ENCODE data around the gene TMEM150C.
"Not testable (repeated sequence)": the region's sequence is repeated elsewhere in the genome, so short reads cannot be mapped to it uniquely, and the experiment has no call there.

The TMEM150C gene

DNA sequence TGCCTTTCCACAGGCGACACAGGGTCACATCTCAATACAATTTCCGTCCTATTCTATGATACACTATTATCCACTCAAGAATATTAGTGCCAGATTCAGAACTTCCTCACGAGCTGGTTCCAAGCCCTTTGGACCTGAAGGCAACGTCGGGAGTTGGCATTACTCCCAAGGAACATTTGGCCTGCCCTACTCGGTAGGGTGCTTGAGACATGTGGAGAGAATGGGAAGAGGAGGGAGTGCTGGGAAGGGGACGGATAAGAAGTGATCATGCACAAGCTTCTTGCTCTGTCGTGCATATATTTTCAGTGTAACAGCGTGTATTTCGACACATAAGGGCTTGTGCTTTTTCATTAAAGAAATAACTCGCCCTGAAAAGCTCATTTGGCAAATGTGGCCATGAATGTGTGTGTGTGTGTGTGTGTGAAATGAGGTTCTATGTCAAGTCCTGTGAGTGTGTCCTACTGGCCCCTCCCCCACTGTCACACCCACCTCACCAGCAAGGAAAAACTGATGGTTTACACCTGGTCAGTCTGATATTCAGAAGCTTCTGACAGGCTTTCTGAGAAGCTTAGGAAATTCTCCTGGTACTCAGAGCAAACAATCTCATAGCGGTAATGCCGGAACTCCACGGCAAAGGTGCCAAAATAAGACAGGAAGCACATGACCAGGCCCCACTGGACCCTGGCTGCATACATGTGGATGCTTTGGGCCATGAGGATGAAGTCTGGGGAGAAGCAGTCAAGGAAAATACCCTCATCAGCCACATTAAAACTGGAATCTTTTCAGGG, 76.6 kb downstream of the TMEM150C start:
- no peak overlapping the region for H3K4me3 ChIP-seq (ENCODE audit: control insufficient read depth, low read depth, low read length)
- no peak for DNase-seq (ENCODE audit: low read depth)
- TF ChIP-seq, protein P1, sequence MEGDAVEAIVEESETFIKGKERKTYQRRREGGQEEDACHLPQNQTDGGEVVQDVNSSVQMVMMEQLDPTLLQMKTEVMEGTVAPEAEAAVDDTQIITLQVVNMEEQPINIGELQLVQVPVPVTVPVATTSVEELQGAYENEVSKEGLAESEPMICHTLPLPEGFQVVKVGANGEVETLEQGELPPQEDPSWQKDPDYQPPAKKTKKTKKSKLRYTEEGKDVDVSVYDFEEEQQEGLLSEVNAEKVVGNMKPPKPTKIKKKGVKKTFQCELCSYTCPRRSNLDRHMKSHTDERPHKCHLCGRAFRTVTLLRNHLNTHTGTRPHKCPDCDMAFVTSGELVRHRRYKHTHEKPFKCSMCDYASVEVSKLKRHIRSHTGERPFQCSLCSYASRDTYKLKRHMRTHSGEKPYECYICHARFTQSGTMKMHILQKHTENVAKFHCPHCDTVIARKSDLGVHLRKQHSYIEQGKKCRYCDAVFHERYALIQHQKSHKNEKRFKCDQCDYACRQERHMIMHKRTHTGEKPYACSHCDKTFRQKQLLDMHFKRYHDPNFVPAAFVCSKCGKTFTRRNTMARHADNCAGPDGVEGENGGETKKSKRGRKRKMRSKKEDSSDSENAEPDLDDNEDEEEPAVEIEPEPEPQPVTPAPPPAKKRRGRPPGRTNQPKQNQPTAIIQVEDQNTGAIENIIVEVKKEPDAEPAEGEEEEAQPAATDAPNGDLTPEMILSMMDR (IDR thresholded peaks at IDR 0.05; ENCODE audit: control insufficient read depth, insufficient read depth, low read depth, low read length, missing control alignments), result no peak

DNA sequence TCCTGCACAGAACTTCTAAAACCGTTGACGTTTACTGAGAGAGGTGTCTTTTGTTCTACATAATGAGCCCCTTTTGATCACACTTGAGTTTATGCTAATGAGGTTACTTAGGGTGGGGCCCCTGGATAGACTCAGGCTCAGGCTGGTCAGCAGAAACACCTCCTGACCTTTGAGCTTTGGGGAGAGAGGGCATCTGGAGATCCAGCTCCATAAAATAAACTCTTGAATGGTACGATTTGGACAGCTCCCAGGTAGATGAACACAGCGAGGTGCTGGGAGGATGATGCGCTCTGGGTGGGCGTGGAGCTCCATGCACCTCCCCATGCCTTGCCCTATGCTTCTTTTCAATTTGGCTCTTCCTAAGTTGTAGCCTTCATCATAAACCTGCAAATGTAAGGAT, 79.4 kb downstream of the TMEM150C start:
- H3K4me3 ChIP-seq (ENCODE audit: control insufficient read depth, low read depth, low read length), result no peak overlapping the region
- DNase-seq (ENCODE audit: low read depth), result no peak
- TF ChIP-seq, protein P1 (IDR thresholded peaks at IDR 0.05; ENCODE audit: control insufficient read depth, insufficient read depth, low read depth, low read length, missing control alignments), result no peak

DNA sequence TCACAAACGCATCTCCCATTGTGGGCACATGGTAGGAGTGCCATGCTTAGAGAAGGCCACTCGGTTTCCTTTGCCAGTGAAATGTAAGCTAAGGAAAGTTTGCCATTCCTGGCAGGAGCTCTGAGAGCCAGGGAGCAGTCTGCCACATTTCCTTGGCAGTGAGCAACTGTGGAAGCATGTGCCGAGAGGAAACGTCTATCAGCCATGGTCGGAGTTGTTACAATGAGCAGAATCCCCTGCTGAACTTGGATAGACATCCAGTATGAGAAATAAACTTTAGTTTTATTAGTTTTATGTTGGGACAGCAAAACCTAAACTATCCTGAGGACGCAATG, 80.3 kb downstream of the TMEM150C start:
- no peak overlapping the region for H3K4me3 ChIP-seq (ENCODE audit: control insufficient read depth, low read depth, low read length)
- DNase-seq (ENCODE audit: low read depth), result no peak
- TF ChIP-seq, protein P1 (IDR thresholded peaks at IDR 0.05; ENCODE audit: control insufficient read depth, insufficient read depth, low read depth, low read length, missing control alignments), result no peak

DNA sequence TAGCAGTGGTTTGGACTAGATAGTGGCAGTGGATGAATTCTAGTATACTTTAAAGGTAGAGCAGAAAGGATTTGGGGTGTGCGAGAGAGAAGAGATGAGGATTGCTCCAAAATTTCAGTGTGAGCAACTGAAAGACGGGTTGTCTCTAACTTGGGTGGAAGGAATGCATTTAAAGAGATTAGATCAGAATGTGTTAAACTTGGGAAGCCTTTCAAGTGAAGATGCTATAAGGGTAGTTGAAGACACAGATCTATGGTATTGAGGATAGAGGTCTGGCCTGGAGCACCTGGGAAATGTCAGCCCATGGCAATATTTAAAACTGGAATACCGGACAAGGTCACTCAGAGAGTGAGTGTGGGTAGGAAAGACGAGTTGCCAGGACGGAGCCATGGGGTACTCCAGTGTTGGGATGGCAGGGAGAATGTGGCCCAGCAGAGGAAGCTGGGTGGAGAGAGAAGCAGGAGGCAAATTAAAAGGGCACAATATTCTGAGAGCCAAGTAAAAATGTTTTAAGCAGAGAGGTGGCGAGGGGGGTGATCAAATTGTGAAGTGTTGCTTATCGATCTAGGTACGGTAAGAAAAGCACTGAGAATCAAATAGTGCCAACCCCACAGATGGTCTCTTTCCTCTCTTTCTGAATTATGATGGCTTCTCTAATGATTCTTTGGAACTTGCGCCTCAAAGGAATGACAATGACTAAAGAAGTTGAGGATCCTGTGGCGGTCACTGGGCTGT, 80.8 kb downstream of the TMEM150C start:
- no peak for DNase-seq (ENCODE audit: low read depth)
- H3K4me3 ChIP-seq (ENCODE audit: control insufficient read depth, low read depth, low read length), result no peak overlapping the region
- TF ChIP-seq, protein P1 (IDR thresholded peaks at IDR 0.05; ENCODE audit: control insufficient read depth, insufficient read depth, low read depth, low read length, missing control alignments), result no peak

DNA sequence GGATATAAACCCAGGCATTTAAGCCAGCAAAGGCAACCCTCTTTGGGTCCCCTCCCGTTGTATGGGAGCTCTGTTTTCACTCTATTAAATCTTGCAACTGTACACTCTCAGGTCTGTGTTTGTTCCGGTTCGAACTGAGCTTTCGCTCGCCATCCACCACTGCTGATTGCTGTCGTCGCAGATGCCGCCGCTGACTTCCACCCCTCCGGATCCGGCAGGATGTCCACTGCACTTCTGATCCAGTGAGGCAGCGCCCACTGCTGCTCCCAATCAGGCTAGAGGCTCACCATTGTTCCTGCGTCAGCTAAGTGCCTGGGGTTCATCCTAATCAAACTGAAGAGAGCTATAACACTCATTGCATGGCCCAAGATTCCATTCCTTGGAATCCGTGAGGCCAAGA, 82.2 kb downstream of the TMEM150C start:
- no peak overlapping the region for H3K4me3 ChIP-seq (ENCODE audit: control insufficient read depth, low read depth, low read length)
- DNase-seq (ENCODE audit: low read depth), result no peak
- TF ChIP-seq, protein P1 (IDR thresholded peaks at IDR 0.05; ENCODE audit: control insufficient read depth, insufficient read depth, low read depth, low read length, missing control alignments), result no peak

DNA sequence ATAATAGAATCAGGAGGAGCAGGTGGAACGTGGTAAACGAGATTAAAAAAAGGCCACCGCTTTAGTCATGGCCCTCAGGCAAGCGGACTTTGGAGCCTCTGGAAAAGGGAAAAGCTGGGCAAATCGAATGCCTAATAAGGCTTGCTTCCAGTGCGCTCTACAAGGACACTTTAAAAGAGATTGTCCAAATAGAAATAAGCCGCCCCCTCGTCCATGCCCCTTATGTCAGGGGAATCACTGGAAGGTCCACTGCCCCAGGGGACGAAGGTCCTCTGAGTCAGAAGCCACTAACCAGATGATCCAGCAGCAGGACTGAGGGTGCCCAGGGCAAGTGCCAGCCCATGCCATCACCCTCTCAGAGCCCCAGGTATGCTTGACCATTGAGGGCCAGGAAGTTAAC, 84.3 kb downstream of the TMEM150C start:
- not testable (repeated sequence) for DNase-seq (ENCODE audit: low read depth); H3K4me3 ChIP-seq (ENCODE audit: control insufficient read depth, low read depth, low read length)

DNA sequence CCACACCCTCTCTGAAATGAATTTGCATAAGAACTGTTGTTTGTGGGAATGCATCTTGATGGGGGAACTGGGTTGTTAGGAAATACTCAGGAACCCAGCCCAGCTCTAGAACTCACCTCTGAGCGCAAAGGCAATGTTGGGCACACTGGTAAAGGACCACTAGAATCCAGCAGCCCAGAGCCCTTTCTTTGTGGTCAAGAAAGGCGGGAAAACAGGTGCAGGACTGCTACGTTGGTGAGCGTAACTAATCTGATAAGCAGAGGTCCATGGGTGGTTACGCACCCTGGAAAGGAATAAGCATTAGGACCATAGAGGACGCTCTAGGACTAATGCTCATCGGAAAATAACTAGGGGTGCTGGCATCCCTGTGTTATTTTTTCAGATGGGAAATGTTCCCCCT, 85.9 kb downstream of the TMEM150C start:
- H3K4me3 ChIP-seq (ENCODE audit: control insufficient read depth, low read depth, low read length); DNase-seq (ENCODE audit: low read depth): not testable (repeated sequence)

Data from AG09309 (cell line).